ENCODE measurements around the gene CYB5R2. TPM values are rescaled to one million over a fixed set of nuclear protein-coding genes. Genes with fewer than 3 reads are reported as not detected.

The CYB5R2 gene
- total RNA-seq, 1 experiment from 2014 or later = 40.3 TPM

- no peak for DNase-seq (ENCODE audit: low spot score)
- H3K27me3 Mint-ChIP-seq (ENCODE audit: low read depth) = no peaks in the 10 kb centered on the region
- 0 out of 2 replicates have a peak overlapping the region, but pooled peaks have one; percentile 35 for H3K27ac Mint-ChIP-seq
- peak; percentile 60 for ATAC-seq
- H3K9me3 Mint-ChIP-seq = no peaks in the 10 kb centered on the region
- no peak overlapping the region for H3K4me3 Mint-ChIP-seq
- peaks cover 12% of the 10 kb centered on the region for H3K36me3 Mint-ChIP-seq
- POLR2A ChIA-PET = no interaction called here
- CTCF ChIA-PET = interaction anchor here (0.9 to 4.7 kb wide), 3 partner anchors 18 to 90 kb away, joined by 3 to 31 read pairs (median 6); no protein-coding TSS in a partner anchor
- peaks cover 42% of the 10 kb centered on the region for H3K4me1 Mint-ChIP-seq
- TF ChIP-seq ZNF219 (CRISPR knock-in tag; IDR thresholded peaks at IDR 0.05; ENCODE audit: borderline replicate concordance) = no peak
Measured at GRCh38 chr11:7639643-7640025, 33.7 kb downstream of the CYB5R2 start.

- H3K4me3 Mint-ChIP-seq = no peak overlapping the region
- ATAC-seq = peak; percentile 22; the same call in 1 of the 2 replicates
- CTCF ChIA-PET = interaction anchor here (0.9 to 4.7 kb wide), 3 partner anchors 18 to 90 kb away, joined by 3 to 31 read pairs (median 6); no protein-coding TSS in a partner anchor
- no peak for TF ChIP-seq ESRRA (CRISPR knock-in tag; IDR thresholded peaks at IDR 0.05; ENCODE audit: borderline replicate concordance)
- no peaks in the 10 kb centered on the region for H3K27me3 Mint-ChIP-seq (ENCODE audit: low read depth)
- no peak overlapping the region for H3K27ac Mint-ChIP-seq
- DNase-seq (ENCODE audit: low spot score) = no peak
- POLR2A ChIA-PET = no interaction called here
- H3K4me1 Mint-ChIP-seq = peaks cover 42% of the 10 kb centered on the region
- peaks cover 12% of the 10 kb centered on the region for H3K36me3 Mint-ChIP-seq
- no peaks in the 10 kb centered on the region for H3K9me3 Mint-ChIP-seq
Measured at GRCh38 chr11:7638710-7639642, 34.3 kb downstream of the CYB5R2 start.

- no peak for TF ChIP-seq MYBL2 (CRISPR knock-in tag; IDR thresholded peaks at IDR 0.05)
- TF ChIP-seq HMGXB4 (CRISPR knock-in tag; IDR thresholded peaks at IDR 0.05) = no peak
- no peak for TF ChIP-seq ZNF317 (CRISPR knock-in tag; IDR thresholded peaks at IDR 0.05; ENCODE audit: borderline replicate concordance, low read depth)
- no peak for TF ChIP-seq ZNF671 (CRISPR knock-in tag; IDR thresholded peaks at IDR 0.05)
- TF ChIP-seq NFE2L1 (CRISPR knock-in tag; IDR thresholded peaks at IDR 0.05) = no peak
- TF ChIP-seq ZBTB43 (CRISPR knock-in tag; IDR thresholded peaks at IDR 0.05) = no peak
- TF ChIP-seq MAX (CRISPR knock-in tag; IDR thresholded peaks at IDR 0.05) = no peak
- TF ChIP-seq AFF4 (CRISPR knock-in tag; IDR thresholded peaks at IDR 0.05; ENCODE audit: borderline replicate concordance) = no peak
- CTCF ChIA-PET = interaction anchor here (1.2 to 4.7 kb wide), 3 partner anchors 28 to 66 kb away, joined by 3 to 31 read pairs (median 3); no protein-coding TSS in a partner anchor
- POLR2A ChIA-PET = no interaction called here
- DNase-seq (ENCODE audit: low spot score) = no peak
- Mint-ChIP-seq H3K4me3 (no peak overlapping the region), H3K27ac (no peak overlapping the region), H3K4me1 (peaks cover 42% of the 10 kb centered on the region), H3K27me3 (ENCODE audit: low read depth) (no peaks in the 10 kb centered on the region), H3K36me3 (peaks cover 10% of the 10 kb centered on the region; the same call in 1 of the 2 replicates), H3K9me3 (no peaks in the 10 kb centered on the region)
- ATAC-seq = no peak
Measured at GRCh38 chr11:7637447-7638157, 35.7 kb downstream of the CYB5R2 start.
